ENCODE measurements around the gene ARHGEF39. TPM values are rescaled to one million over a fixed set of nuclear protein-coding genes. Genes with fewer than 3 reads are reported as not detected.

Gene ARHGEF39
- total and polyA plus RNA-seq, 7 donors = 0.60 to 9.0 (median 1.6) TPM

DNA sequence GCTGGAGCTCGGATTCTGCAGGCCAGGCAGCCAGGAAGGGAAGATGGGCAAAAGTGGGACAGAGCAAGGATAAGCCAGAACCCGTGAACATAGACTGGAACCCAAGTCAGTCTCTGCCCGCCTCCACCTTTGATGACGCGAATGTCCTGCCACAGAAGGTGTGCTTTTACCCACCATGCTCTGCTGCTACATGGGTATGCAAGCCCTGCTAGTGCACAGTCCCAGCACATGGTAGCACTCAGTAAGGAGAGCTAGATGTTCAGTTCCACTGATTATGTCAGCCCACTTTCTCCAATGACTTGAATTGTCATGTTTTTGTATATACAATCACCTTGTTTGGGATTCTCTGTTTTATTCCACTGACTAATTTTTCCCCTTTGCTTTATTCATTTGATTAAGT, 35.4 kb downstream of the ARHGEF39 start:
- TF ChIP-seq EP300 (IDR thresholded peaks at IDR 0.05) (no peak), POLR2A (IDR thresholded peaks at IDR 0.05) (no peak), POLR2AphosphoS5 (IDR thresholded peaks at IDR 0.05) (no peak)
- TF ChIP-seq, protein P1, sequence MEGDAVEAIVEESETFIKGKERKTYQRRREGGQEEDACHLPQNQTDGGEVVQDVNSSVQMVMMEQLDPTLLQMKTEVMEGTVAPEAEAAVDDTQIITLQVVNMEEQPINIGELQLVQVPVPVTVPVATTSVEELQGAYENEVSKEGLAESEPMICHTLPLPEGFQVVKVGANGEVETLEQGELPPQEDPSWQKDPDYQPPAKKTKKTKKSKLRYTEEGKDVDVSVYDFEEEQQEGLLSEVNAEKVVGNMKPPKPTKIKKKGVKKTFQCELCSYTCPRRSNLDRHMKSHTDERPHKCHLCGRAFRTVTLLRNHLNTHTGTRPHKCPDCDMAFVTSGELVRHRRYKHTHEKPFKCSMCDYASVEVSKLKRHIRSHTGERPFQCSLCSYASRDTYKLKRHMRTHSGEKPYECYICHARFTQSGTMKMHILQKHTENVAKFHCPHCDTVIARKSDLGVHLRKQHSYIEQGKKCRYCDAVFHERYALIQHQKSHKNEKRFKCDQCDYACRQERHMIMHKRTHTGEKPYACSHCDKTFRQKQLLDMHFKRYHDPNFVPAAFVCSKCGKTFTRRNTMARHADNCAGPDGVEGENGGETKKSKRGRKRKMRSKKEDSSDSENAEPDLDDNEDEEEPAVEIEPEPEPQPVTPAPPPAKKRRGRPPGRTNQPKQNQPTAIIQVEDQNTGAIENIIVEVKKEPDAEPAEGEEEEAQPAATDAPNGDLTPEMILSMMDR (IDR thresholded peaks at IDR 0.05) = no peak
- WGBS, 2 donors = 88 to 91% methylated on average over 5 of the region's 5 CpGs
- DNase-seq = no peak

DNA sequence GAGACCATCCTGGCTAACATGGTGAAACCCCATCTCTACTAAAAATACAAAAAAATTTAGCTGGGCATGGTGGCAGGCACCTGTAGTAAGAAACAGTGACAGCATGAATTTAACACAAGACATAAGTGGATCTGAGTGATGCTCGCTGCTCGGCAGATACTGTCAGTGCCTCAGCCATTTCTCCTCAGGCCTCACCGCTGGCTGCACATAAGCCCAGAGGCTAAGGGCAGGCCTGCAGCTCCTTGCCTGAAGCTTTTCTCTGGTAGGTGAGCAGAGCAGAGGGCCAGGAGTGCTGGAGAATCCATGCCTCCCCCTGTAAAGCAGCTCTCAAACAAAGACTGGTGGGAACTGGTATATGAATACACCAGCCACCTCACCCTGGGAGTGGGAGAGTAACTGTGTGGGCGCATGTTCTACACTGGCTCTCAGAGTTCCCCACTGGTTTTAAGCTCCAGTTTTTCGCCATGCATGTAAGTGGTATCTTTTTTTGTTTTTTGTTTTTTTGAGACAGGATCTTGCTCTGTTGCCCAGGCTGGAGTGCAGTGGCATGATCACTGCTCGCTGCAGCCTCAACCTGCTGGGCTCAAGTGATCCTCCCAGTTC, 36.5 kb downstream of the ARHGEF39 start:
- Histone ChIP-seq H3K36me3 (no peaks in the 10 kb centered on the region), H3K27me3 (no peaks in the 10 kb centered on the region), H3K27ac (no peak overlapping the region), H3K4me1 (no peaks in the 10 kb centered on the region), H3K9me3 (no peaks in the 10 kb centered on the region), H3K4me3 (no peak overlapping the region)
- TF ChIP-seq POLR2A (IDR thresholded peaks at IDR 0.05) = no peak
- no peak for TF ChIP-seq POLR2AphosphoS5 (IDR thresholded peaks at IDR 0.05)
- TF ChIP-seq EP300 (IDR thresholded peaks at IDR 0.05) = no peak
- TF ChIP-seq, protein P1 (IDR thresholded peaks at IDR 0.05) = no peak
- intact Hi-C loops (cut with DNase I) = no loop called here
- DNase-seq = no peak
- 95 to 97% methylated on average over 6 of the region's 6 CpGs for WGBS, 2 donors

More for the DNA sequence above, 35.4 kb downstream of the ARHGEF39 start:
- Histone ChIP-seq H3K4me1 (no peaks in the 10 kb centered on the region), H3K36me3 (no peaks in the 10 kb centered on the region), H3K9me3 (no peaks in the 10 kb centered on the region), H3K4me3 (no peak overlapping the region), H3K27ac (no peak overlapping the region), H3K27me3 (no peaks in the 10 kb centered on the region)
- intact Hi-C loops (cut with DNase I) = no loop called here

DNA sequence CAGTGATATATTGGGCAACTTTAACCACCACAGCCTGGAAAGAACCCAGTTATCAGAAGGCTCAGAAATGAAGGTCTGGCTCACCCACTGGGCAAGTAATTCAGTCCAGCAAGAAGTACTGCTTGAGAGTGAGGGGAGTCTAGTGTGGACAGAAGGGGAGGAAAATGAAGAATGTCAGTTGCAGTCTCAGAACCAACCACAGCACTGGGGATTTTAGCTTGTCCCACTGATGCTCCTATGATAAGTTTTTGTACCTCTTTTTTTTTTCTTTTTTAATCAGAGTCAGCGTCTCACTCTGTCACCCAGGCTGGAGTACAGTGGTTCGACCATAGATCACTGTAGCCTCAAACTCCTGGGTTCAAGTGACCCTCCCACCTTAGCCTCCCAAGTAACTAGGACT, 37.4 kb downstream of the ARHGEF39 start:
- DNase-seq = no peak
- 69 to 90% methylated on average over 2 of the region's 2 CpGs for WGBS, 2 donors
- intact Hi-C loops (cut with DNase I) = no loop called here
- Histone ChIP-seq H3K9me3 (no peaks in the 10 kb centered on the region), H3K4me3 (no peak overlapping the region), H3K36me3 (no peaks in the 10 kb centered on the region), H3K27ac (no peak overlapping the region), H3K4me1 (no peaks in the 10 kb centered on the region), H3K27me3 (no peaks in the 10 kb centered on the region)
- TF ChIP-seq EP300 (IDR thresholded peaks at IDR 0.05) (no peak), POLR2A (IDR thresholded peaks at IDR 0.05) (no peak), POLR2AphosphoS5 (IDR thresholded peaks at IDR 0.05) (no peak)
- TF ChIP-seq, protein P1 (IDR thresholded peaks at IDR 0.05) = no peak

DNA sequence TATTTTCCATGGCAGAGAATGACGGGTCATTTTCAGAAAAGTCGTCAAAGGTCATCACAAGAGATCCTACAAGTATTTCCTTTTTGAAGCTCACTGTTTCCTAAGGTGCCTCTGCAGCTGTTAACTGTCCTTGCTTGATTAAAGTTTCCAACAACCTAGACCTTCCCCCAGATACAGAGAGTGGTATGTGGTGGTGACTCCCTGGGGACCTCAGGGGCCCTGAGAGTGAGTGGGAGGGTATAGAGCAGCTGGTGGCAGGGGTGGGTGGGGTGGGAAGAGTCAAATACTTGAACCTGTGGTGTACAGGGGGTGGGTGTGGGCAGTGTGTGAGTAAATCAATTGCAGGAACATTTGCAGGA, 45.2 kb downstream of the ARHGEF39 start:
- TF ChIP-seq, protein P1 (IDR thresholded peaks at IDR 0.05) = no peak
- TF ChIP-seq POLR2A (IDR thresholded peaks at IDR 0.05) = no peak
- no peak for TF ChIP-seq EP300 (IDR thresholded peaks at IDR 0.05)
- TF ChIP-seq POLR2AphosphoS5 (IDR thresholded peaks at IDR 0.05) = no peak
- Histone ChIP-seq H3K27me3 (peaks cover 0 to 7% (median 0%) of the 10 kb centered on the region in 3 donors), H3K36me3 (no peaks in the 10 kb centered on the region), H3K4me1 (peaks cover 0 to 13% (median 10%) of the 10 kb centered on the region in 4 donors), H3K4me3 (no peak overlapping the region), H3K9me3 (no peaks in the 10 kb centered on the region), H3K27ac (no peak overlapping the region)
- DNase-seq = no peak
- 46 to 68% methylated on average over 2 of the region's 2 CpGs for WGBS, 2 donors
- intact Hi-C loops (cut with DNase I) = no loop called here

Measured in sigmoid colon (tissue), 7 donors.